ENCODE measurements around the gene AARSD1.
A peak's percentile ranks its signal among the peaks of the same experiment; 100 is the strongest.
"Not testable (repeated sequence)": the region's sequence is repeated elsewhere in the genome, so short reads cannot be mapped to it uniquely, and the experiment has no call there.

Gene AARSD1

GRCh38 chr17:42980766-42981397 lies 16.6 kb upstream of the AARSD1 start:
- FAIRE-seq, result no peak

GRCh38 chr17:42980274-42980765 lies 16.1 kb upstream of the AARSD1 start, which contains the start of gene RUNDC1:
Gene RUNDC1 (plus strand): TSS chr17:42980565. CDS start chr17:42980577, 12 bp downstream.
- no peak for FAIRE-seq
- peak; percentile 94 for DNase-seq (ENCODE audit: low spot score)

More at GRCh38 chr17:42980766-42981397, 16.6 kb upstream of the AARSD1 start:
- DNase-seq (ENCODE audit: low spot score), result peak; percentile 57

GRCh38 chr17:42979511-42980273 lies 15.4 kb upstream of the AARSD1 start, which contains the start of gene PTGES3L:
Gene PTGES3L (minus strand): TSS chr17:42980080. CDS start chr17:42980053, 27 bp downstream.
- DNase-seq (ENCODE audit: low spot score), result peak; percentile 71
- no peak for FAIRE-seq

DNA sequence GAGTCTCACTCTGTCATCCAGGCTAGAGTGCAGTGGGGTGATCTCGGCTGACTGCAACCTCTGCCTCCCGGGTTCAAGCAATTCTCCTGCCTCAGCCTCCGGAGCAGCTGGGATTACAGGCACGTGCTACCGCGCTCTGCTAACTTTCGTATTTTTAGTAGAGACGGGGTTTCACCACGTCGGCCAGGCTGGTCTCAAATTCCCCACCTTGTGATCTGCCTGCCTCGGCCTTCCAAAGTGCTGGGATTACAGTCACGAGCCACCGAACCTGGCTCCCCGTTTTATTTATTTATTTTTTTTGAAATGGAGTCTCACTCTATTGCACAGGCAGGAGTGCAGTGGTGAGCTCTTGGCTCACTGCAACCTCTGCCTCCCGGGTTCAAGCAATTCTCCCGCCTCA lies 11.4 kb upstream of the AARSD1 start:
- DNase-seq (ENCODE audit: low spot score); FAIRE-seq: not testable (repeated sequence)

- FAIRE-seq, result no peak
- DNase-seq (ENCODE audit: low spot score), result no peak
Measured at GRCh38 chr17:42975265-42975664, 11.0 kb upstream of the AARSD1 start.

DNA sequence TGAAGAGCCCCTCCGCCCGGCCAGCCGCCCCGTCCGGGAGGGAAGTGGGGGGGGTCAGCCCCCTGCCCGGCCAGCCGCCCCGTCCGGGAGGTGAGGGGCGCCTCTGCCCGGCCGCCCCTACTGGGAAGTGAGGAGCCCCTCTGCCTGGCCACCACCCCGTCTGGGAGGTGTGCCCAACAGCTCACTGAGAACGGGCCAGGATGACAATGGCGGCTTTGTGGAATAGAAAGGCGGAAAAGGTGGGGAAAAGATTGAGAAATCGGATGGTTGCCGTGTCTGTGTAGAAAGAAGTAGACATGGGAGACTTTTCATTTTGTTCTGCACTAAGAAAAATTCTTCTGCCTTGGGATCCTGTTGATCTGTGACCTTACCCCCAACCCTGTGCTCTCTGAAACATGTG lies 9.1 kb upstream of the AARSD1 start:
- FAIRE-seq; DNase-seq (ENCODE audit: low spot score): not testable (repeated sequence)

- FAIRE-seq (no peak), DNase-seq (ENCODE audit: low spot score) (no peak)
Measured at GRCh38 chr17:42971589-42971988, 7.3 kb upstream of the AARSD1 start.

DNA sequence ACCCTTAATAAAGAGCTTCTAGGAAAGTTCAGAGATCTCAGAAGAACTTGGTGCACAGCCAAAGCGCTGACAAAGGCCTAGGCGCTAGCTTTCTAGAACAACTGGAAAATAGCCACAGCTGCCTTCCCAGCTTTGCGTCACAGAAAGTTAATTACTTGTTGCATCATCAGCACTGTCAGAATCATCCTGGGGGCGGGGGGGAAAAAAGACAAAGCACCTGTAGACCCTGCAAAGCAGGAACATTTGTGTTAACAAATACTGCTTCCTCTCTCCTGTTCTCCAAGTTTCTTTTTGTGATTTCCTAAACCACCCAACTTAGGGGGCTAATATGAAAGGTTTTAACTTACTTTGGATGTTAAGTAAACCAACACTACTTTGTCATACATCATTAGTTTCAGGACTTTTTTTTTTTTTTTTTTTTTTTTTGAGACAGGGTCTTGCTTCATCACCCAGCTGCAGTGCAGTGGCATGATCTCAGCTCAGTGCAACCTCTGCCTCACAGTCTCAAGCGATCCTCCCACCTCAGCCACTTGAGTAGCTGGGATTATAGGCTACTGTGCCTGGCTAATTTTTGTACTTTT lies 4.8 kb upstream of the AARSD1 start:
- no peak for DNase-seq (ENCODE audit: low spot score)
- no peak for FAIRE-seq

- DNase-seq (ENCODE audit: low spot score) (no peak), FAIRE-seq (no peak)
Measured at GRCh38 chr17:42967925-42968324, 3.7 kb upstream of the AARSD1 start.

GRCh38 chr17:42953669-42954068 lies 10.6 kb downstream of the AARSD1 start:
- FAIRE-seq, result no peak
- DNase-seq (ENCODE audit: low spot score), result no peak

- no peak for DNase-seq (ENCODE audit: low spot score)
- FAIRE-seq, result no peak
Measured at GRCh38 chr17:42950044-42950783, 14.0 kb downstream of the AARSD1 start.

DNA sequence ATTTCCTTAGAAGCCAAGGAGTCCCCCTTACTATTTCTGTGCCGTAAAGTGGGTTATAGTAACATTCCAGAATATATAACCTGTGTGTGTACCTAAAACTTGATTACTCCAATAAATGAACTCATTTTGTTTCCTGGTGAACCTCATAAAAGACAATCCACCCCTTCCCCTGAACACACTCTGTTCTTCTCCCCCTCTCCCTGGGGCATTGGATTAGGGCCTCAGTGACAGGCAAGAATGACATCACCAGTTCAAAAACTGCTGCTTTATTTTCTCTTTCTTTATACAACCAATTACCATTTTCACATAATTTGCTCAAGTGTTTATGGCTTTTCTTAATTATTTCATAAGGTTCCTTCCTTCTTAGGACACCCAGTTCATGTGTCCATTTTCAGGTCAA lies 17.4 kb downstream of the AARSD1 start:
- DNase-seq (ENCODE audit: low spot score), result no peak
- no peak for FAIRE-seq

- FAIRE-seq, result no peak
Measured at GRCh38 chr17:42944211-42944610, 20.0 kb downstream of the AARSD1 start.

DNA sequence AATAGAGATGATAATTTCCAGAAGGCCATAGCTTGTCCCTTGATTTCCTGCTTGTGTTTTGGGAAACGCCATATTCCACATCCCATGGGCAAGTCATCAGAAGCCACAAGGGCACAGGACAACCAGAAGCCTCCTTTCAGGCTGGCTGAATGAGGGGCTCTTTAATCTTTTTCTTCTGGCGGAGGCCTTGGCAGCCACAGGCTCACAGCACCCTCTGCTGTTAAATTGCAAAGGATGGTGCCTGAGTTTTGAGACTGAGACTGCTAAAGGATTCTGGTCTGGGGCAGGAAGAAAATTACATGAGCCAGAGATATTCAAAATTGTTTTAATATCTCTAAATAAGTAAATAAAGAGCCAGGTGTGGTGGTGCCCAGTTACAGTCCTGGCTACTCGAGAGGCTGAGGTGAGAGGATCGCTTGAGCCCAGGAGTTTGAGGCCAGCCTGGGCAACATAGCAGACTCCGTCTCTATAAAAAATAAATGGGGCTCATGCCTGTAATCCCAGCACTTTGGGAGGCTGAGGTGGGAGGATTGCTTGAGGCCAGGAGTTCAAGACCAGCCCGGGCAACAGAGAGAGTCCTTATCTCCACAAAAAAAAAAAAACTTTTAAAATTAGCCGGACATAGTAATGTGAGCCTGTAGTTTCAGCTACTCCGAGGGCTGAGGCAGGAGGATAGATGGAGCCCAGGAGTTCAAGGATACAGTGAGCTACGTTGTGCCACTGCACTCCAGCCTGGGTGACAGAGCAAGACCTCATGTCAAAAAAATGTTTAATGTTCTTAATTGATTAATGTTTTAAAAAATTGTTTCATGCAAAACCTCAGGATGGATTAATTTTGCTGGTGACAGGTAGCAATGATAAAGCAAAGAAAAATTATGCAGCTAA lies 26.3 kb downstream of the AARSD1 start:
- DNase-seq (ENCODE audit: low spot score) (peak; percentile 70), FAIRE-seq (no peak)

More at GRCh38 chr17:42944211-42944610, 20.0 kb downstream of the AARSD1 start:
- no peak for DNase-seq (ENCODE audit: low spot score)

DNA sequence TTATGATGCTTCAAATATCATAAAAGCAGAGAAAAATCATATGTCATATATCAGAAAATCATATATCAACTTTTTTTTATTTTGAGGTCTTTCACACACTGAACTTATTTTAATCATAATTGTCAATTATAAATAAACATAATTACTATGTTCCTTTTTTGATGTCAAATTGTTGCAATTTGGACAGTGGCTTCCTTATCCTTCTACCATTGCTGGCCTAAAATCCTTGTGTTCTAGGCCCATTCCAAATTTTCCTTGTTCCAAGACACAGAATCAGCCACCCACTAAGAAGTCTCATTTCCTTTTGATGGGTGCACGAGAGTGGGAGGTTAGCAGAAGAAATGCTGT lies 34.8 kb downstream of the AARSD1 start:
- no peak for DNase-seq (ENCODE audit: low spot score)
- no peak for FAIRE-seq

GRCh38 chr17:42928714-42929496 lies 35.3 kb downstream of the AARSD1 start:
- FAIRE-seq (no peak), DNase-seq (ENCODE audit: low spot score) (peak; percentile 69)

DNA sequence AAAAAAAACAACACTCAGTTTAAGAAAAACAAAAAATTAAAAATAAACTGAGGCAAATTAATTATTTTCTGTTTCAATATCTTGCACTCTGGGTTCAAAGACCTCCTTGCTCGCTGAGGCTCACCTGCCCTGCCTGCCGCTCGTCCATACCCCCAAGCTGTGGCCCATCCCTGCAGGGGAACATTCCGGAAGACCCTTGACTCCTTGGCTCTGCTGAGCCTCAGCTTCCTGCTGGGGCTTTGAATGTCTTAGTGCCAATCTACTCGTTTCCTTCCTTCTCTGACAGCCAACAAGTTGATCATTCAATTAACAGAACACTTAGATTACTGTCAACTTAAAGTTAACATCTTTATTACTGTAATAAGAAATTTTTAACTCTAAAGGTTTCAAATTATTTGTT lies 39.4 kb downstream of the AARSD1 start:
- FAIRE-seq (no peak), DNase-seq (ENCODE audit: low spot score) (no peak)

DNA sequence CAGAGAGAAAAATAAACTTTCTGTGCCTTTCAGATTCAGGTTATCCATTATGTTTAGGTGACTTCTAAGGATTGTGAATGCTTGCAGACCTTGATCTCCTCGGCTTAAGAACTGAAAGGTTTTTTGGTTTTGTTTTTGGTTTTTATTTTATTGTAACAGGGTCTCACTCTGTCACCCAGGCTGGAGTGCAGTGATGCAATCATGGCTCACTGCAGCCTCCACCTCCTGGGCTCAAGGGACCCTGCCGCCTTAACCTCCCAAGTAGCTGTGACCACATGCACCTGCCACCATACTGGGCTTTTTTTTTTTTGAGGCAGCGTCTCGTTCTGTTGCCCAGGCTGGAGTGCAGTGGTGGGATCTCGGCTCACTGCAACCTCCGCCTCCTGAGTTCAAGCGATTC lies 40.8 kb downstream of the AARSD1 start:
- not testable (repeated sequence) for DNase-seq (ENCODE audit: low spot score); FAIRE-seq

GRCh38 chr17:42922294-42922693 lies 42.0 kb downstream of the AARSD1 start:
- no peak for DNase-seq (ENCODE audit: low spot score)
- FAIRE-seq, result no peak

- DNase-seq (ENCODE audit: low spot score) (no peak), FAIRE-seq (no peak)
Measured at GRCh38 chr17:42920922-42921321, 43.3 kb downstream of the AARSD1 start.
